NCI-H1105 treated with DMSO at 0.1 percent for 48 hours (cell line): ENCODE measurements around the gene DIS3L2.
"Not testable (repeated sequence)": the region's sequence is repeated elsewhere in the genome, so short reads cannot be mapped to it uniquely, and the experiment has no call there.

ENCODE experiments used
- DNase-seq: peaks from one replicate; lab custom pipeline; 2025; lab: John Stamatoyannopoulos, UW

The DIS3L2 gene

GRCh38 chr2:231928901-231929725 is 32.4 kb upstream of the DIS3L2 start:
- no peak for DNase-seq

- DNase-seq: no peak
These were observed 31.4 kb upstream of the DIS3L2 start for GRCh38 chr2:231929961-231930592.

- no peak for DNase-seq
These were observed 30.8 kb upstream of the DIS3L2 start for GRCh38 chr2:231930593-231931281.

- DNase-seq: no peak
These were observed 30.0 kb upstream of the DIS3L2 start for GRCh38 chr2:231931481-231931915.

GRCh38 chr2:231932711-231932970 is 28.9 kb upstream of the DIS3L2 start:
- no peak for DNase-seq

- DNase-seq: no peak
These were observed 28.3 kb upstream of the DIS3L2 start for GRCh38 chr2:231932985-231933915.

- DNase-seq: no peak
These were observed 27.6 kb upstream of the DIS3L2 start for GRCh38 chr2:231933916-231934401.

GRCh38 chr2:231934441-231935206 is 26.9 kb upstream of the DIS3L2 start:
- no peak for DNase-seq

GRCh38 chr2:231935207-231935524 is 26.3 kb upstream of the DIS3L2 start:
- no peak for DNase-seq

- no peak for DNase-seq
These were observed 25.7 kb upstream of the DIS3L2 start for GRCh38 chr2:231935815-231936214.

GRCh38 chr2:231936491-231936890 is 25.0 kb upstream of the DIS3L2 start:
- no peak for DNase-seq

- DNase-seq: no peak
These were observed 24.5 kb upstream of the DIS3L2 start for GRCh38 chr2:231937057-231937456.

- no peak for DNase-seq
These were observed 22.5 kb upstream of the DIS3L2 start for GRCh38 chr2:231939022-231939421.

- no peak for DNase-seq
These were observed 20.7 kb upstream of the DIS3L2 start for GRCh38 chr2:231940795-231941194.

- DNase-seq: no peak
These were observed 19.8 kb upstream of the DIS3L2 start for GRCh38 chr2:231941673-231942072.

GRCh38 chr2:231942180-231942579 is 19.3 kb upstream of the DIS3L2 start:
- no peak for DNase-seq

- no peak for DNase-seq
These were observed 15.2 kb upstream of the DIS3L2 start for GRCh38 chr2:231946241-231946814.

- DNase-seq: not testable (repeated sequence)
These were observed 14.4 kb upstream of the DIS3L2 start for GRCh38 chr2:231947112-231947511.

GRCh38 chr2:231947694-231948093 is 13.8 kb upstream of the DIS3L2 start:
- DNase-seq: no peak

- DNase-seq: no peak
These were observed 10.0 kb upstream of the DIS3L2 start for GRCh38 chr2:231951452-231952035.
